H1 (cell line): ENCODE data around the gene SPEM3. TPM values are rescaled to one million over a fixed set of nuclear protein-coding genes. Genes with fewer than 3 reads are reported as not detected.

Experiments used
- CTCF ChIA-PET: fragments of 300-600 bp; sonication (Branson Sonifier 250); formaldehyde crosslinking; loops from one replicate; lab custom pipeline; 2021; ENCODE audit not compliant: partially characterized antibody; lab: Charles Lee
- POLR2A ChIA-PET: fragments of 300-600 bp; sonication (Branson Sonifier 250); formaldehyde crosslinking; loops from one replicate; lab custom pipeline; 2021; ENCODE audit warnings: inconsistent platforms; ENCODE audit not compliant: partially characterized antibody; lab: Charles Lee
- DNase-seq, 2 experiments: peaks; one replicate each; pipeline versions ENCODE4 v3.0.0 to v3.0.0-alpha.2; 2010 to 2022; ENCODE audit warnings: low spot score in 2 of 2, low read depth in 1 of 2, mixed read lengths in 1 of 2
- FAIRE-seq: peaks from 2 replicates; lab custom pipeline; 2011; peaks lifted over from hg19 to GRCh38; lab: Jason Lieb, UNC
- H2AFZ ChIP-seq: 2 replicates; pipeline ENCODE4 v1.8.1; 2012; ENCODE audit warnings: low read length, inconsistent platforms
- H2AK5ac ChIP-seq: 2 replicates; pipeline ENCODE4 v1.6.1; 2013; ENCODE audit warnings: low read depth, low read length
- H2BK120ac ChIP-seq: replicated peaks from 2 replicates; pipeline ENCODE3; 2013; ENCODE audit warnings: low read depth, low read length, inconsistent platforms
- H2BK12ac ChIP-seq: 2 replicates; pipeline ENCODE4 v1.6.1; 2013; ENCODE audit warnings: low read depth, low read length
- H2BK15ac ChIP-seq: 2 replicates; pipeline ENCODE4 v1.6.1; 2013; ENCODE audit warnings: low read length
- H2BK20ac ChIP-seq: 2 replicates; pipeline ENCODE4 v1.6.1; 2013; ENCODE audit warnings: low read length
- H2BK5ac ChIP-seq: 2 replicates; pipeline ENCODE4 v1.6.1; 2013; ENCODE audit warnings: low read depth, low read length
- H3K14ac ChIP-seq: 2 replicates; pipeline ENCODE4 v1.6.1; 2013; ENCODE audit warnings: inconsistent platforms; ENCODE audit not compliant: insufficient read length
- H3K18ac ChIP-seq: 2 replicates; pipeline ENCODE4 v1.6.1; 2013; ENCODE audit warnings: low read length; ENCODE audit errors: extremely low read depth
- H3K23ac ChIP-seq: 2 replicates; pipeline ENCODE4 v1.6.1; 2013; ENCODE audit warnings: inconsistent platforms; ENCODE audit not compliant: insufficient read length
- H3K23me2 ChIP-seq: 2 replicates; pipeline ENCODE4 v1.6.1; 2013; ENCODE audit warnings: low read depth, low read length
- H3K27ac ChIP-seq: 2 replicates; pipeline ENCODE4 v1.6.1; 2011; ENCODE audit warnings: low read depth, low read length, inconsistent platforms
- H3K27me3 ChIP-seq, 4 experiments: replicated peaks in 1 of 4; 1 replicate in 1 of 4; 2 replicates in 3 of 4; pipeline versions ENCODE4 v1.6.1 to v1.8.1; 2011 to 2013; ENCODE audit warnings: low read length in 3 of 4, mild to moderate bottlenecking in 3 of 4, inconsistent platforms in 2 of 4, mixed read lengths in 2 of 4, moderate library complexity in 1 of 4; ENCODE audit not compliant: control insufficient read depth in 3 of 4, insufficient read depth in 3 of 4; ENCODE audit errors: extremely low read depth in 1 of 4
- H3K36me3 ChIP-seq, 4 experiments: 2 replicates each; pipeline versions ENCODE4 v1.6.1 to v1.8.1; 2011 to 2013; ENCODE audit warnings: mild to moderate bottlenecking in 4 of 4, low read length in 3 of 4, moderate library complexity in 2 of 4, control low read depth in 1 of 4, inconsistent platforms in 1 of 4; ENCODE audit not compliant: insufficient read depth in 4 of 4, control insufficient read depth in 2 of 4
- H3K4ac ChIP-seq: replicated peaks from 2 replicates; pipeline ENCODE3; 2013; ENCODE audit warnings: low read length, low read depth, mixed read lengths, inconsistent platforms; ENCODE audit not compliant: insufficient read length
- H3K4me1 ChIP-seq, 4 experiments: replicated peaks in 1 of 4; 1 replicate in 1 of 4; 2 replicates in 3 of 4; pipeline versions ENCODE4 v1.6.1 to v1.8.1; 2011 to 2013; ENCODE audit warnings: low read length in 3 of 4, inconsistent platforms in 2 of 4, mixed read lengths in 1 of 4; ENCODE audit not compliant: insufficient read depth in 4 of 4, control insufficient read depth in 3 of 4
- H3K4me2 ChIP-seq, 2 experiments: 2 replicates each; pipeline versions ENCODE4 v1.6.1 to v1.8.1; 2011 to 2013; ENCODE audit warnings: low read depth in 2 of 2, low read length in 2 of 2, control low read depth in 1 of 2, inconsistent platforms in 1 of 2, mild to moderate bottlenecking in 1 of 2; ENCODE audit not compliant: insufficient read depth in 1 of 2
- H3K4me3 ChIP-seq, 4 experiments: fragments of 200-600, 300-600 bp in 1 of 4; sonication (generic), shearing (Covaris generic), sonication (Bioruptor Twin) in 1 of 4; 2 replicates each; pipeline versions ENCODE4 v1.5.1 to v1.8.1; 2011 to 2016; ENCODE audit warnings: low read length in 4 of 4, low read depth in 3 of 4, control low read depth in 2 of 4, inconsistent platforms in 2 of 4, mild to moderate bottlenecking in 2 of 4, mixed read lengths in 1 of 4, moderate library complexity in 1 of 4; ENCODE audit not compliant: insufficient read depth in 2 of 4; ENCODE audit errors: extremely low read depth in 1 of 4
- H3K56ac ChIP-seq: replicated peaks from 2 replicates; pipeline ENCODE3; 2013; ENCODE audit warnings: low read depth, mild to moderate bottlenecking, mixed read lengths, low read length, inconsistent platforms; ENCODE audit not compliant: insufficient read length
- H3K79me1 ChIP-seq: 2 replicates; pipeline ENCODE4 v1.6.1; 2013; ENCODE audit warnings: low read depth, low read length, control low read depth
- H3K79me2 ChIP-seq, 2 experiments: 2 replicates each; pipeline versions ENCODE4 v1.6.1 to v1.8.1; 2012 to 2013; ENCODE audit warnings: low read length in 2 of 2, mild to moderate bottlenecking in 2 of 2, inconsistent platforms in 1 of 2; ENCODE audit not compliant: insufficient read depth in 2 of 2, control insufficient read depth in 1 of 2
- H3K9ac ChIP-seq, 4 experiments: replicated peaks in 1 of 4; 1 replicate in 1 of 4; 2 replicates in 3 of 4; pipeline versions ENCODE4 v1.6.1 to v1.8.1; 2011 to 2013; ENCODE audit warnings: low read depth in 3 of 4, low read length in 3 of 4, control low read depth in 2 of 4, mild to moderate bottlenecking in 2 of 4, moderate library complexity in 2 of 4, inconsistent platforms in 1 of 4; ENCODE audit errors: extremely low read depth in 1 of 4
- H3K9me3 ChIP-seq, 2 experiments: 2 replicates each; pipeline versions ENCODE4 v1.6.1 to v1.8.1; 2012 to 2013; ENCODE audit warnings: mild to moderate bottlenecking in 2 of 2, moderate library complexity in 2 of 2, control low read depth in 1 of 2, inconsistent platforms in 1 of 2, low read depth in 1 of 2, low read length in 1 of 2, mixed read lengths in 1 of 2; ENCODE audit not compliant: insufficient read depth in 2 of 2
- H4K20me1 ChIP-seq, 2 experiments: replicated peaks in 1 of 2; 2 replicates each; pipeline versions ENCODE3 to v1.8.1; 2011 to 2013; ENCODE audit warnings: inconsistent platforms in 2 of 2, low read length in 2 of 2, mild to moderate bottlenecking in 1 of 2; ENCODE audit not compliant: insufficient read depth in 2 of 2, control insufficient read depth in 1 of 2
- H4K5ac ChIP-seq: 2 replicates; pipeline ENCODE4 v1.6.1; 2013; ENCODE audit warnings: low read length, low read depth, mixed read lengths, inconsistent platforms; ENCODE audit not compliant: insufficient read length
- H4K8ac ChIP-seq: 2 replicates; pipeline ENCODE4 v1.8.0; 2013; ENCODE audit warnings: mild to moderate bottlenecking, moderate library complexity, low read length, inconsistent platforms; ENCODE audit not compliant: insufficient read depth; ENCODE audit errors: extremely low read depth
- H4K91ac ChIP-seq: replicated peaks from 2 replicates; pipeline ENCODE3; 2013; ENCODE audit warnings: low read length, mixed read lengths, inconsistent platforms; ENCODE audit not compliant: insufficient read length
- ASH2L ChIP-seq: fragments of 200-600, 300-600 bp; sonication (generic); IDR thresholded peaks from one replicate; pipeline ENCODE4 v1.7.1; 2017; ENCODE audit warnings: low read length
- HDAC2 ChIP-seq, 2 experiments: fragments of 300-600 bp in 1 of 2; sonication (generic) in 1 of 2; IDR thresholded peaks; 2 replicates each; pipeline ENCODE4 v1.6.1; 2011 to 2012; ENCODE audit warnings: low read depth in 2 of 2, low read length in 2 of 2, mild to moderate bottlenecking in 2 of 2, moderate library complexity in 2 of 2, borderline replicate concordance in 1 of 2, inconsistent platforms in 1 of 2
- HDAC6 ChIP-seq: IDR thresholded peaks from one replicate; pipeline ENCODE4 v1.7.1; 2012; ENCODE audit warnings: low read depth, mild to moderate bottlenecking, inconsistent platforms, low read length, moderate library complexity
- JUND ChIP-seq: IDR thresholded peaks from 2 replicates; pipeline ENCODE4 v1.6.1; 2011; ENCODE audit warnings: mild to moderate bottlenecking, improper control_type of control experiment, low read length
- KDM5A ChIP-seq: fragments of 200-600 bp; IDR thresholded peaks from 2 replicates; pipeline ENCODE4 v1.7.1; 2012; ENCODE audit warnings: mild to moderate bottlenecking, low read length, inconsistent platforms, mixed read lengths
- NRF1 ChIP-seq: IDR thresholded peaks from 2 replicates; pipeline ENCODE4 v1.6.1; 2011; ENCODE audit warnings: mild to moderate bottlenecking, low read depth, low read length, improper control_type of control experiment
- PHF8 ChIP-seq: fragments of 200-600 bp; sonication (generic); conservative IDR thresholded peaks from 2 replicates; pipeline ENCODE4 v1.7.1; 2012; ENCODE audit warnings: low read depth, mild to moderate bottlenecking, inconsistent platforms, low read length, moderate library complexity
- SP1 ChIP-seq: IDR thresholded peaks from 2 replicates; pipeline ENCODE4 v1.6.1; 2011; ENCODE audit warnings: low read depth, low read length
- SRF ChIP-seq: IDR thresholded peaks from 2 replicates; pipeline ENCODE4 v1.6.1; 2011; ENCODE audit warnings: mild to moderate bottlenecking, low read depth, low read length, moderate library complexity
- TAF1 ChIP-seq: IDR thresholded peaks from 2 replicates; pipeline ENCODE4 v1.6.1; 2011; ENCODE audit warnings: mild to moderate bottlenecking, low read depth, low read length
- TAF7 ChIP-seq: optimal IDR thresholded peaks from 2 replicates; pipeline ENCODE3; 2011; ENCODE audit warnings: low read depth, mild to moderate bottlenecking, inconsistent platforms, low read length, moderate library complexity, borderline replicate concordance
- YY1 ChIP-seq: IDR thresholded peaks from 2 replicates; pipeline ENCODE4 v1.6.1; 2011; ENCODE audit warnings: low read depth, mild to moderate bottlenecking, low read length
- WGBS, 2 experiments: shearing (Covaris generic) in 1 of 2; methylation state at CpG; one replicate each; pipeline versions ENCODE4 v1.1.6 to v1.1.7; 2013 to 2015; ENCODE audit warnings: low lambda C conversion rate in 2 of 2, mixed read lengths in 2 of 2, inconsistent platforms in 1 of 2, low coverage in 1 of 2, missing lambda C conversion rate in 1 of 2; ENCODE audit not compliant: insufficient replicate concordance in 2 of 2, insufficient coverage in 1 of 2, insufficient read length in 1 of 2; ENCODE audit errors: extremely low coverage in 1 of 2, missing lambda C conversion rate in 1 of 2; 5-methylcytosine and 5-hydroxymethylcytosine counted together
- polyA plus RNA-seq, 7 experiments: library from polyadenylated mRNA; depleted of rRNA in 3 of 7; stranded (reverse) in 5 of 7; unstranded in 2 of 7; fragments of >200 nt in 5 of 7; fragments of 200-250 nt in 2 of 7; gene quantifications; 1 replicate in 5 of 7; 2 replicates in 1 of 7; 4 replicates in 1 of 7; pipeline versions ENCODE4 v1.2.1 to v1.2.3, GENCODE V29; 2011 to 2013; ENCODE audit warnings: missing spikeins in 2 of 7, mixed read lengths in 2 of 7
- total RNA-seq: library from RNA; stranded (reverse); fragmentation: NEBNext Ultra II Directional; extraction: Animal tissue kit (Norgen Biotek cat#: 25700); gene quantifications from 2 replicates; pipeline ENCODE4 v1.2.1, GENCODE V29; 2021

Gene SPEM3
- total and polyA plus RNA-seq, 2 of the 8 experiments (the other 6 are each of a cell fraction or from before 2014, with no cell fraction given) = 0.02 TPM; not detected in 1

GRCh38 chr17:7465597-7466275 is 37.1 kb downstream of the SPEM3 start:
- POLR2A ChIA-PET = interaction anchor here (0.9 to 13.8 kb wide), 4 partner anchors 16 to 62 kb away, joined by 3 to 200 read pairs (median 4); partner anchors contain the start of genes POLR2A, SLC35G6, TMEM102 and TMEM256
- TF ChIP-seq ASH2L (no peak), PHF8 (no peak), SRF (no peak), KDM5A (no peak), TAF1 (no peak), HDAC6 (no peak), TAF7 (no peak), HDAC2 (IDR thresholded peaks at IDR 0.05; ENCODE audit: borderline replicate concordance in 1 of 2, low read depth in 2 of 2, low read length in 2 of 2) (no peak), SP1 (no peak), JUND (no peak), YY1 (no peak), NRF1 (no peak)

More at GRCh38 chr17:7465597-7466275, 37.1 kb downstream of the SPEM3 start:
- Histone ChIP-seq H3K27ac (no peak overlapping the region), H3K9me3 (no peaks in the 10 kb centered on the region), H3K56ac (no peak overlapping the region), H4K8ac (peak overlapping the region; percentile 57; the same call in 1 of the 2 replicates), H3K27me3 (no peaks in the 10 kb centered on the region), H4K20me1 (peaks cover 0 to 1% of the 10 kb centered on the region in 2 experiments), H3K18ac (no peak overlapping the region), H3K4me2 (no peak overlapping the region), H3K9ac (no peak overlapping the region), H3K79me1 (peaks cover 2% of the 10 kb centered on the region; the same call in 1 of the 2 replicates), H4K5ac (no peak overlapping the region), H3K4me3 (no peak overlapping the region), H3K4ac (no peak overlapping the region), H2BK12ac (no peak overlapping the region), H3K23ac (no peak overlapping the region), H3K23me2 (no peaks in the 10 kb centered on the region), H2AK5ac (no peak overlapping the region), H2BK120ac (no peak overlapping the region), H2AFZ (no peak overlapping the region), H3K4me1 (peaks cover 2 to 9% (median 7%) of the 10 kb centered on the region in 4 experiments), H2BK5ac (no peak overlapping the region), H3K36me3 (peaks cover 0 to 3% (median under 1%) of the 10 kb centered on the region in 4 experiments; a peak in 3 of 8 replicates), H2BK20ac (no peak overlapping the region), H4K91ac (no peak overlapping the region), H3K14ac (no peak overlapping the region), H2BK15ac (no peak overlapping the region), H3K79me2 (no peaks in the 10 kb centered on the region)
- FAIRE-seq (no peak), DNase-seq (no peak)
- 96% methylated on average over 23 of the region's 33 CpGs; no CpG with 5 or more reads in 1 of the 2 experiments for WGBS, 2 experiments
- CTCF ChIA-PET = interaction anchor here (1.0 to 1.5 kb wide), 5 partner anchors 10 to 93 kb away, joined by 3 to 8 read pairs (median 3); partner anchors contain the start of gene TNFSF13
